Measurements from ENCODE around the gene BANK1.
"Not testable (repeated sequence)": the region's sequence is repeated elsewhere in the genome, so short reads cannot be mapped to it uniquely, and the experiment has no call there.

Gene BANK1

GRCh38 chr4:101886826-101887225 lies 96.3 kb downstream of the BANK1 start:
- no peak for DNase-seq (ENCODE audit: low read depth)

- DNase-seq (ENCODE audit: low read depth), result no peak
Observed at GRCh38 chr4:101888472-101888871, 97.9 kb downstream of the BANK1 start.

GRCh38 chr4:101905527-101905926 lies 115.0 kb downstream of the BANK1 start:
- not testable (repeated sequence) for DNase-seq (ENCODE audit: low read depth)

- no peak for DNase-seq (ENCODE audit: low read depth)
Observed at GRCh38 chr4:101910786-101911373, 120.3 kb downstream of the BANK1 start.

- no peak for DNase-seq (ENCODE audit: low read depth)
Observed at GRCh38 chr4:101911616-101912015, 121.1 kb downstream of the BANK1 start.

GRCh38 chr4:101914761-101915160 lies 124.2 kb downstream of the BANK1 start:
- no peak for DNase-seq (ENCODE audit: low read depth)

- DNase-seq (ENCODE audit: low read depth), result no peak
Observed at GRCh38 chr4:101919373-101919977, 128.9 kb downstream of the BANK1 start.

- no peak for DNase-seq (ENCODE audit: low read depth)
Observed at GRCh38 chr4:101921370-101921769, 130.8 kb downstream of the BANK1 start.

- no peak for DNase-seq (ENCODE audit: low read depth)
Observed at GRCh38 chr4:101931619-101932018, 141.1 kb downstream of the BANK1 start.

- DNase-seq (ENCODE audit: low read depth), result no peak
Observed at GRCh38 chr4:101933855-101934254, 143.3 kb downstream of the BANK1 start.

- DNase-seq (ENCODE audit: low read depth), result no peak
Observed at GRCh38 chr4:101938836-101939235, 148.3 kb downstream of the BANK1 start.

- no peak for DNase-seq (ENCODE audit: low read depth)
Observed at GRCh38 chr4:101941816-101942358, 151.4 kb downstream of the BANK1 start.

GRCh38 chr4:101942891-101943290 lies 152.4 kb downstream of the BANK1 start:
- no peak for DNase-seq (ENCODE audit: low read depth)

- DNase-seq (ENCODE audit: low read depth), result no peak
Observed at GRCh38 chr4:101944649-101945048, 154.1 kb downstream of the BANK1 start.

GRCh38 chr4:101948055-101948454 lies 157.5 kb downstream of the BANK1 start:
- no peak for DNase-seq (ENCODE audit: low read depth)

- no peak for DNase-seq (ENCODE audit: low read depth)
Observed at GRCh38 chr4:101948951-101949350, 158.4 kb downstream of the BANK1 start.

- no peak for DNase-seq (ENCODE audit: low read depth)
Observed at GRCh38 chr4:101950258-101950979, 159.9 kb downstream of the BANK1 start.

GRCh38 chr4:101952985-101953384 lies 162.5 kb downstream of the BANK1 start:
- no peak for DNase-seq (ENCODE audit: low read depth)

- DNase-seq (ENCODE audit: low read depth), result no peak
Observed at GRCh38 chr4:101953949-101954348, 163.4 kb downstream of the BANK1 start.

GRCh38 chr4:101954351-101954750 lies 163.8 kb downstream of the BANK1 start:
- DNase-seq (ENCODE audit: low read depth), result no peak

- DNase-seq (ENCODE audit: low read depth), result no peak
Observed at GRCh38 chr4:101954975-101955678, 164.6 kb downstream of the BANK1 start.

GRCh38 chr4:101956068-101956825 lies 165.7 kb downstream of the BANK1 start:
- no peak for DNase-seq (ENCODE audit: low read depth)

All from activated gamma-delta T cell treated with anti-CD3 and anti-CD28 coated beads, Interleukin-2, amount 50 U/mL, for 16 hours (primary cell).